Measurements from ENCODE around the gene SLC1A2. TPM values are rescaled to one million over a fixed set of nuclear protein-coding genes. Genes with fewer than 3 reads are reported as not detected.

Gene SLC1A2
- total and polyA plus RNA-seq, 8 donors, result 0.89 to 31.8 (median 18.9) TPM

DNA sequence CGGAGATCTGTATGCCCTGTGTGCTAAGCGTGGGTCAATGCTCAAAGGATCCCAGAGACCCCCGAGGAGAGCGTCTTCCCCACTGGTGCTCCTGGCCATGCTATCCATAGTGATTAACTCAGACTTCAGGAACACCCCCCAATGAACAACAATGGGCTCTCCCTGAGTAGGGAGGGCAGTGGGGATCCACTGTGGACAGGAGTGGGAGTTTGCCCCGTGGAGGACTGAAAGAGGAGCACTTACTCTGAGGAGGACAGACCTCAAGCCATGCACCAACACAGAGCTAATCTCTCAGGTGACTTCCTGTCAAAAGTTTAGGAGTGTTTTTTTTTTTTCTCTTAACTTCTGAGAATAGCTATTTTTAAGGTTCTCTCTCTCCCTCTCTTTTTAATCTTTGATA lies 24.4 kb downstream of the SLC1A2 start:
- Histone ChIP-seq H3K9me3 (no peaks in the 10 kb centered on the region), H3K27ac (no peak overlapping the region), H3K36me3 (no peaks in the 10 kb centered on the region), H3K27me3 (no peaks in the 10 kb centered on the region), H3K4me3 (no peak overlapping the region), H3K4me1 (peaks cover 0 to 25% of the 10 kb centered on the region in 2 donors)
- intact Hi-C loops (cut with DNase I), result loop anchor here in 1 of 2 donors (5.0 to 10.0 kb wide), 2 partner anchors 398 to 470 kb away; no protein-coding TSS in a partner anchor
- ATAC-seq, result no peak
- no peak for DNase-seq
- no peak for TF ChIP-seq CTCF (IDR thresholded peaks at IDR 0.05)

- TF ChIP-seq CTCF (IDR thresholded peaks at IDR 0.05), result no peak
- no peak for DNase-seq
- Histone ChIP-seq H3K36me3 (no peaks in the 10 kb centered on the region), H3K27ac (no peak overlapping the region), H3K9me3 (no peaks in the 10 kb centered on the region), H3K4me3 (no peak overlapping the region), H3K4me1 (peaks cover 0 to 25% of the 10 kb centered on the region in 2 donors), H3K27me3 (no peaks in the 10 kb centered on the region)
- ATAC-seq, result no peak
- intact Hi-C loops (cut with DNase I), result loop anchor here in 1 of 2 donors (5.0 to 10.0 kb wide), 2 partner anchors 396 to 468 kb away; no protein-coding TSS in a partner anchor
Observed at GRCh38 chr11:35393098-35393497, 26.3 kb downstream of the SLC1A2 start.

- ATAC-seq, result peak; percentile 92
- peak; percentile 71 to 91 for TF ChIP-seq CTCF (IDR thresholded peaks at IDR 0.05)
- no peaks in the 10 kb centered on the region for H3K36me3 ChIP-seq
- peak; percentile 79 to 94 (median 86) for DNase-seq
- peak overlapping the region in 1 of 2 donors; percentile 4 for H3K4me3 ChIP-seq
- intact Hi-C loops (cut with DNase I), result loop anchor here in 1 of 2 donors (5.0 to 10.0 kb wide), 2 partner anchors 395 to 467 kb away; no protein-coding TSS in a partner anchor
- H3K27me3 ChIP-seq, result no peaks in the 10 kb centered on the region
- H3K27ac ChIP-seq, result peak overlapping the region in 1 of 2 donors; percentile 57
- peaks cover 0 to 25% of the 10 kb centered on the region in 2 donors for H3K4me1 ChIP-seq
- H3K9me3 ChIP-seq, result no peaks in the 10 kb centered on the region
Observed at GRCh38 chr11:35391922-35392688, 27.3 kb downstream of the SLC1A2 start.

DNA sequence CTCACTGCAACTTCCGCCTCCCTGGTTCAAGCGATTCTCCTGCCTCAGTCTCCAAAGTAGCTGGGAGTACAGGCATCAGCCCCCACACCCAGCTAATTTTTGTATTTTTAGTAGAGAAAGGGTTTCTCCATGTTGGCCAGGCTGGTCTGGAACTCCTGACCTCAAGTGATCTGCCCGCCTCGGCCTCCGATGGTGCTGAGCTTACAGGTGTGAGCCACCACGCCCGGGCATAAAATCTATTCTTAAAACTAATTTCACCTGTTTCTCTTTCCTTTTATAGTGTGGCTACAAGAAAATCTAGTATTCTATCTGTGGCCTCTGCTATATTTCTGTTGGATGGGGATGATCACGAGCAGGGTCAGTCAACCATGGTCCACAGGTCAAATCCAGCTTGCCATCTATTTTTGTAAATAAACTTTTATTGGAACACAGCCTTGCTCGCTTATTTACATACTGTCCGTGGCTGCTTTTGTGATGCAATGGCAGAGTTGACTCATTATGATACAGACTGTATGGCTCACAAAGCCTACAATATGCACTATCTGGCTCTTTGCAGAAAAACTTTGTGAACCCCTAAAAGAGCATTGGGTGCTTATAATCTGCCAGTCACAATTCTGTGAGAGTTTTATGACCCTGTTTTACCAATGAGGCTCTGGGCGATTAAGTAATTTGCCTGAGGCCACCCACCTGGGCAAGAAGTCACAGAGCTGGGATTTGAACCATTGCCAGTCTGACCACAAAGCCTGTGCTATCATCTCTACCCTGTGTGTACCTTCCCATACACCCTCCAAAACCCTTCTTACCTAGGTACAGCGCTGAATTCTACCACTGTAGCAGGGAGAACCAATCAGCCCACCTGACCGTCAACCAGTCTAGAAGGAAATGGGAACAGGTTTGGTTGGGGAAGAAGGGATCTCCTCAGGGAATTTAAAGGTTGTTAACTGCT lies 28.3 kb downstream of the SLC1A2 start:
- Histone ChIP-seq H3K36me3 (no peaks in the 10 kb centered on the region), H3K4me1 (peaks cover 0 to 25% of the 10 kb centered on the region in 2 donors), H3K9me3 (no peaks in the 10 kb centered on the region), H3K27me3 (no peaks in the 10 kb centered on the region), H3K4me3 (peak overlapping the region in 1 of 2 donors; percentile 4), H3K27ac (peak overlapping the region; percentile 39 to 57)
- ATAC-seq (peak; percentile 71), DNase-seq (peak in 1 of 4 donors; percentile 55)
- intact Hi-C loops (cut with DNase I), result loop anchor here in 1 of 2 donors (5.0 to 10.0 kb wide), 2 partner anchors 394 to 466 kb away; no protein-coding TSS in a partner anchor
- TF ChIP-seq CTCF (IDR thresholded peaks at IDR 0.05), result no peak
